HG03159 (cell line): ENCODE results near the gene SART3.

Experiments
- ATAC-seq: cut with Tn5 transposase; IDR thresholded peaks from one replicate; pipeline ENCODE4 v1.9.1; 2021; ENCODE audit warnings: mild to moderate bottlenecking, moderate library complexity; ENCODE audit not compliant: unreplicated experiment

Gene SART3

GRCh38 chr12:108527166-108527496 lies 33.8 kb downstream of the SART3 start:
- no peak for ATAC-seq

DNA sequence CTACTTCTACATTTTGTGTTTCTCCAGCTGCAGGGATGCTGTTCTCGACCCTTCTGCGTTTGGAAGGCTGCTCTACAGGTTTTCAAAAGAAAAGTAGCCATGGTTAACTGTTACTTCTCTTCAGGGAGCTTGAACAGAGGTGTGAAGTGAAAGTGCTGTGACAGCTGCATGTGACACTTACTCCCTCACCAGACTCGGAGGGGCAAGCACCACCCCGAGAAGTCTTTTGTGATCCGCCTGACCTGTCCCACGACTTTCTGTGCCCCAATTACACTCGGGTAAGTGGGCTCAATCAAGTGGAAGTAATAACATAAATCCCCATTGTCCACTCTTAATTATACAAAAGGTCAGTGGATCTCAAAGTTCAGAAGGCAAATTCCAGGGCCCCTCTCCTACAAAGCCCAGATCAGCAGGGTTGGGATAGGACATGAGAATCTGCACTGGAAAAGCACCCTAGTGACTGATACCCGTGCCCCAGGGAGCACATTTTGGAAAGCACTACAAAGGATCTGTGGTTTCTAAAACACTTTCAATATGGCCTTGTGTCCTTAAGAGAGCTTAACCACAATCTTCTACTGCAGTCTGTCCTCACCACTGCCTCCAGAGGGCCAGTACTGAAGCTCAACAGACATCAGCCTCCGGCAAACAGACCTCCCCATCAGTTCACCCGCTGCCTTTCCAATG lies 34.3 kb downstream of the SART3 start:
- no peak for ATAC-seq

DNA sequence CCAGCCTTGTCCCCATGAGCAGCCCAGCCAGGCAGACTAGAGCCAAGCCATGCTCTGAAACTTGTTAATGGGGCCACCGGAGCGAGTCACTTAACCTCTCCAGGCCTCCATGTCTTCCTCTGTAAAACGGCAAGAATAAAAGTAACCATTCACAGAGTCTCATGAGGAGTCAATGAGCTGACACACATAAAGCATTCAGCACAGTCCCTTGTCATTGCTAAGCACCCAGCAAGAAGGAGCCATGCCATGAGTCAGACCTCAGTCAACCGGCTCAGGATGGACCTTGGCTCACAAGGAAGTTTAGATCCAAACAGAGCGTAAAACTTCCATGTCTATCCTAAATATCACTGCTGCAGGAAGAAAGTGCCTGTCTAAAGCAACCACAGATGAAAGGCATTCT lies 35.3 kb downstream of the SART3 start:
- no peak for ATAC-seq

- no peak for ATAC-seq
Measured at GRCh38 chr12:108523365-108523764, 37.6 kb downstream of the SART3 start.

DNA sequence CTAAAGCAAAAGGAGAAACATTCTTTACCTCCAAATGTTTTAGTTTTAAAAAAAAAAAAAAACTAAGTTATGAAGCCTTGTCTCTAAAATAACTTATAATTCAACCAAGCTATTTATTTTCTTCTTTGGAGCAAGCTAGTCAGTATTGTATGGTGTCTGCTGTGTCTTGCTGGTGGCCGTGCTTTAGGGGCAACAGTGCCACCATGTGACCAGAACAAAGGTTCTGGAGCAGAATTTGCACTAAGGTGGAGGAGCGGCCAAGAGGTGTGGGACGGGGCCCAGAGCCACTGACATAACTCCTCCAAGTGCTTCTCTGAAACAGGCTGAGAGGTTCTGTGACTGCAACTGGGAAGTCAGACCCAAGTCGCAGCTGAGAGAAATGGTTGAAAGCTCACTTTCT lies 41.4 kb downstream of the SART3 start:
- ATAC-seq = no peak

- ATAC-seq = no peak
Measured at GRCh38 chr12:108518716-108519496, 42.1 kb downstream of the SART3 start.

GRCh38 chr12:108518101-108518715 lies 42.8 kb downstream of the SART3 start:
- no peak for ATAC-seq

DNA sequence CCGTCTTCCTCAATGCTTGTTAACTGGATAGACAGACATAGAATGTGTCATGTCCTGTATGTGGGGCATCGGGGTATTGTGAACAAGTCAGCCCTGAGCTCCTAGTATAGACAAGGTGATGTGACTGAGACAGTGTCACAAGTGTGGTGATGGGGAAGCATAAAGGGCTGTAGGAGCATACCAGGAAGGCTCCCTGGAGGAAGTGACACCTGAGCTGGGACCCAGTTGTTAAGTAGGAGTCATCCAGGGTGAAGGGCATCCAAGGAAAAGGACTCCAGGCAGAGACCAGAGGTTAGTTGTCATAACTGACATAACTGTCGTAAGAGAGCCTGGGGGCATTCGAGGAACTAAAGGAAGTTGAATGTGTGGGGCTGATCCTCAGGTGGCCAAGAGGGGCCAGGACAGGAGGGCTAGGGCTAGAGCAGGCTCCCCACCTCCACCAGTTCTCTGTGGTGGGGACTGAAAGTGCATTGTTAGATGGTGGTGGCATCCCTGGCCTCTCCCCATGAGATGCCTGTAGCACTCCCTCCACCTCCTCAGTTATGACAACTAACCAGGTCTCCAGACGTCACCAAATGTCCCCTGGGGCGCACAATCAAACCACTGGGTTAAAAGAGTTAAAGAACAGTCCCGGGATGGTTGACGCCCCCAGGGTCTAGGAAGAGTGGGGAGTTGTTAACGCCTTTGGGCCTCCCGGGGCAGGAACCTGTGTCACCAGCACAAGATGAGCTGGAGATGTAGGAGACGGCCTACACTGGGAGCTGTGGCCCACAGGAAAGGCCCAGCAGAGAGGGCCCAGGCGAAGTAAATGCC lies 43.5 kb downstream of the SART3 start:
- no peak for ATAC-seq

DNA sequence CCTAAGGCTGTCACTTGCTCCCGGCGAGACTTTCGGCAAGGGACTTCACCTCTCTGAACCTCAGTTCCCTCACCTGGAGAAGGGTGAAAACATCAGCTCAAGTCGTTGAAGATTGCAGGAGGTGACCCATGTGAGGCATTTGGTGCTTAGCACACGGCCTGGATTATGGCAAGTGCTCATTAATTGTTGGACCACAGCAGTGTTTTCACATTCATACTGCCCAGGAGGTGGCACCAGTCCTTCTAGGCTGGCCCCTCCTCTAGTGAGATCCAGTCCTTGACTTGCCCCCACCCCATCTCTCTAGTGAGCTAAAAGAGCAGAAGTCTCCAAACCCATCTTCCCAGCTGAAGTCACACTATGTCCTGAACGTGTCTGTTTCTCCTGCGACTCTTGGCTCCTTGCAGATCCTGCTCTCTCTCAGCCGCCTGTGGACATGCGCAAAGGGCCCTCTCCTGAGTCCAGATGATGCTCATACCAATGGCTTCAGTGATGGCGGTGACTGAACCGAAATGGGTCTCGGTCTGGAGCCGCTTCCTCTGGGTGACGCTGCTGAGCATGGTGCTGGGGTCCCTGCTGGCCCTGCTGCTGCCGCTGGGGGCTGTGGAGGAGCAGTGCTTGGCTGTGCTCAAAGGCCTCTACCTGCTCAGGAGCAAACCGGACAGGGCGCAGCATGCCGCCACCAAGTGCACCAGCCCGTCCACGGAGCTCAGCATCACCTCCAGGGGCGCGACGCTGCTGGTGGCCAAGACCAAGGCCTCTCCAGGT lies 44.3 kb downstream of the SART3 start:
- ATAC-seq = no peak

- ATAC-seq = no peak
Measured at GRCh38 chr12:108515916-108516315, 45.1 kb downstream of the SART3 start.

DNA sequence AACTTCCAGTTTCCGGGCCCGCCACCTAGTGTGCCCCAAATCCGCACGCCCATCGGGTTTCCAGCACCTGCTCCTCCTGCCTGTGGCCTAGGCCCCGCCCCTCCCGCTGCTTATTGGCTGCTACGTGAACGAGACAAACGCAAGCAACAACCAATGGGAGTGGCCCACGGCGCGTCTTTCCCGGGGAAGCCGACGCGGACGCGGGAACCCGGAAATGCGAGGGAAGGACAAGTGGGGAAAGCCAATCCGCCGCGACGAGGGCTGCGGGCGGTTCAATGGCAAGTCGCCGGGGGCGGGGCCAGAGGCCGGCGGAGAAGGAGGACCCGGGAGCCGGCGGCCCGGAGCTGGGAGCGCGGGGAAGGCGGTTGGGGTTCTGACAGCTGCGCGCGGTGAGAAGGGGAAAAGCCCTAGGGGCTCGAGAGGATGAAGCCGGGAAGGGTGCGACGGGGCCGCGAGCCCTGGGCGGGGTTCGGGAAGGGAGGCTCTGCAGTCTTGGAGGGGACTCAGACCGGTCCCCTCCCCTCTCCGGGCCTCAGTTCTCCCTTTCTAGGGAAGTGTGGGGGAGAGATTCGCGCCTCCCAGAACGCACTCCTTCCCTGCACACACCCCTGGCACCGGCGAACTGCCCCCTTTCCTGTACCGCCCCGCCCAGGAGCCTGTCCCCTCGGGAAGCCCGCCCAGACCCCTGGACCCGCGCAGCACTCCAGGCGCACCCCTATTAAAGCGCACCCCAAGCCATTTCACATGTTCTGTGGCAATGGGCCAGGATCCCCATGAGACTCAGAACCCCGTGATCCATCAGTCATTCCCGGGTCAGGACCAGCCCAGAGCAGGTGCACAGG lies 45.8 kb downstream of the SART3 start, which contains the start of gene FICD:
Gene FICD (plus strand): TSS at position 305 of the 842 bp plus-strand sequence. CDS start 1,696 bp downstream, outside the sequence.
- peak; percentile 85 for ATAC-seq

DNA sequence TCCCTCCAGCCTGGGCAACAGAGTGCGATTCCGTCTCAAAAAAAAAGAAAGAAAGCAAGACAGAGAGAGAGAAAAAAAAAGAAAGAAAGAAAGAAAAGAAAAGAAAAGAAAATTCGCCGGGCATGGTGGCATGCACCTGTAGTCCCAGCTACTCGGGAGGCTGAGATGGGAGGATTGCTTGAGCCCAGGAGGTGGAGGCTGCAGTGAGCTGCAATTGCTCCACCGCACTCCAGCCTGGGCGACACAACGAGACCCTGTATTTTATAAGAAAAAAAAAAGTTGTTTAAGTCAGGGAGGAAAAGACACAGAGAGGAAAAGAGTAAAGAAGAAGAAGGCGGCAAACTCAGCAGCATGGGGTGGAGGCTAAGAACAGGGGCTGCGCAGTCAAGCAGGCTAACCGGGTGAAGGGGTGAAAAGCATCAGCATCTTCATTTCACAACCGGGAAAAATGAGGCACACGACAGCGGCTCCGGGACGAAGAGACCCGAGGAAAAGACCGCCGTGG lies 46.5 kb downstream of the SART3 start:
- no peak for ATAC-seq

DNA sequence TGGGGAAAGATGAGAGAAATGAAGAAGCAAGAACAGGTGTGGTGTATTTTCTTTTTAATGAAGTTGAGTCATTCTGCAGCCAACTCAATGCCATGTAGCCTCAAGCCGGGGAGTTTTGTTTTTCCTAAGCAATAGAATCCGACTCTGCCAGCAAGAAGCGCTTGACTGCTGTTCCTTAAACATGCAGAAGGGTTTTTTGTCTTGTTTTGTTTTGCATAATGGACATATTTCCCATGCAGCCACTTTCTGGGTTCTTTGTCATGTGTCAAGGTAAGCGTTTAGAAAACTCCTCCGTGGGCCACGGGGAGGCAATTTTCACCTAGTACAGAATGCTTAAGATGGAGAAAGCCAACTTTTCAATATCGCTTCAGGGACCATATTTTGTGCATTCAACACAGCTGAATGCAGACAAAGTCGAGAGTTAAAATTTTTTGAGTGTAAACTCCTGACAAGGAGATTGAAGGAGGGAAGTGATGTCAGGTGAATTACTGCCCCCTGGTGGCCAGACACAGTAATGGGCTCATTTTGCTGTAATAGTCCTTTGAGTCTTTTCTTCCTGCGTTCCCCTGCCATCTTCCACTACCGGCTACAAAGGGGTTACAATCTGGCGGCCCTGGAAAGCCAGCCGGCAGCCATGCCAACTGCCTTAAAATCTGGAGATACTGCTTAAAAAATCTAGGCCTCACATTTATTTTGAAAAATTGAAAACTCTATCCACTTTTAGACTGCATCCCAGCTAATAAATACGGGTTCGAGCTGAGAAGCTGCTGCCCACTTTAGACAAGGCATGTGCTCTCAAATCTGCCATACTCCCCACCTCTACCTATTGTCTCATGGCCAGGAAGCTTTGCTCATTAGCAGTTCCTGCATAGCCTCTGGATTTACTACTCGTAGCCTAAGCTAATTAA lies 49.1 kb downstream of the SART3 start:
- no peak for ATAC-seq

GRCh38 chr12:108510836-108511235 lies 50.1 kb downstream of the SART3 start:
- ATAC-seq = no peak

DNA sequence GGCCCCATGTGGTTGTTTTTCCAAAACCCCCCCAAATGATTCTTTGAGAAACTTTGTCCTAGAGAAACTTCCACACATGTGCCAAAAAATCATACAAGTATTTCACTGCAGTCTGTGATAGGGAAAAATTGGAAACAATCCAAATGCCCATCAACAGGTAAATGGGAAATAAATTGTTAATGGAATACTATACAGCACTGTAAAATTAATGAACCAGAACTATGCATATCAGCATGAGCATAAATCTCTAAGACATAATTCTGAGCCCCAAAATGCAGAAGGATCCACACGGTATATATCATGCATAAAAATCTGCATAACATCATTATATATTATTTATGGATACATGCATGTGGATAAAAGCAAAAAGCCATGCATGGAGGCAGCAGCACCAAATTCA lies 51.2 kb downstream of the SART3 start:
- ATAC-seq = no peak

GRCh38 chr12:108507971-108508642 lies 52.9 kb downstream of the SART3 start:
- ATAC-seq = no peak

DNA sequence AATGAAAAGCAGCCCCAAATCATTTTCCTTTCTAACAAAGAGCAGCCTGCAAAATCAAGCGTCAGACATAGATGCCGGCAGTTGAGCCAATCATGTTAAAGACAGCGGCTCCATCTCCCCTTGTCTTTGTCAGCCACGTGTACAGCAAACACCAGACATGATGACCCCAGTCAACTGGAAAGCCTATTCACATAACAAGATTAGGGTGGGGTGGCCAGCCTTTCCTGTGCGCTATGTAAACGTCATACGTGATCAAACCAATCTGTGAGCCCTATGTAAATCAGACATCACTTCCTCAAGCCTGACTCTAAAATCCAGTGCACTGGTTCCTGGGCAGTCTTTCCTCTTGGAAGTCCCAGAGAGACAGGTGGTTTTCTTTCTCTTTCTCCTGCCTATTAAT lies 55.8 kb downstream of the SART3 start:
- ATAC-seq = no peak

DNA sequence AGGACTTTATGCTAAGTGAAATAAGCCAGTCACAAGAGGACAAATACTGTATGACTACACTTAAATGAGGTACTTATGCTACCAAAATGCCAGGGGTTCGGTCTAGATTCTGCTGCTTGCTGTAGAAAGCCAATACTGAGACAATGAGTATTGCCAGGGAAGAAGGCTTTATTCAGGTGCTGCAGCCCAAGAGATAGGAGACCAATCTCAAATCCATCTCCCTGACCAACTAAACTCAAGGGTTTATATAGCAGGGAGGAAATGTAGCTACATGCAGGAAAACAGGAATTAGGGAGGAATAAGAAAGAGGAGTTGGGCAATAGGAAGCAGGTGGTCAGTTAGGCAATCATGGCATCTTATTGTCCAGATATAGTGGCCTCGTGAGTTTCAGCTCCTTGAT lies 58.1 kb downstream of the SART3 start:
- ATAC-seq = no peak
